Ishikawa (cell line): ENCODE measurements around the gene PIEZO2.

ENCODE experiments used
- CEBPB ChIP-seq: IDR thresholded peaks from 2 replicates; pipeline ENCODE4 v1.6.1; 2012
- CREB1 ChIP-seq: IDR thresholded peaks from 2 replicates; pipeline ENCODE4 v1.6.1; 2012; ENCODE audit warnings: low read depth
- EGR1 ChIP-seq: IDR thresholded peaks from 2 replicates; pipeline ENCODE4 v1.6.1; 2012
- EP300 ChIP-seq: IDR thresholded peaks from 2 replicates; pipeline ENCODE4 v1.6.1; 2012; ENCODE audit warnings: borderline replicate concordance
- FOXM1 ChIP-seq: IDR thresholded peaks from 2 replicates; pipeline ENCODE4 v1.6.1; 2012; ENCODE audit warnings: low read depth, borderline replicate concordance
- MAX ChIP-seq: IDR thresholded peaks from 2 replicates; pipeline ENCODE4 v1.6.1; 2012
- NFIC ChIP-seq: IDR thresholded peaks from 2 replicates; pipeline ENCODE4 v1.6.1; 2012
- RAD21 ChIP-seq: IDR thresholded peaks from 2 replicates; pipeline ENCODE4 v1.6.1; 2012; ENCODE audit warnings: low read depth
- TAF1 ChIP-seq: IDR thresholded peaks from 2 replicates; pipeline ENCODE4 v1.6.1; 2012; ENCODE audit warnings: low read depth, mild to moderate bottlenecking
- TCF12 ChIP-seq: IDR thresholded peaks from 2 replicates; pipeline ENCODE4 v1.6.1; 2012; ENCODE audit warnings: low read depth
- TEAD4 ChIP-seq: IDR thresholded peaks from 2 replicates; pipeline ENCODE4 v1.6.1; 2012
- USF1 ChIP-seq: IDR thresholded peaks from 2 replicates; pipeline ENCODE4 v1.6.1; 2012
- YY1 ChIP-seq: IDR thresholded peaks from 2 replicates; pipeline ENCODE4 v1.6.1; 2012; ENCODE audit warnings: low read depth
- ZBTB7A ChIP-seq: IDR thresholded peaks from 2 replicates; pipeline ENCODE4 v1.6.1; 2012; ENCODE audit warnings: low read depth
- TF ChIP-seq, protein P1 (sequence below): IDR thresholded peaks from 2 replicates; pipeline ENCODE4 v1.6.1; 2012; ENCODE audit warnings: low read depth, mild to moderate bottlenecking

PIEZO2 gene

GRCh38 chr18:10997885-10998284 is 151.5 kb downstream of the PIEZO2 start:
- TF ChIP-seq USF1 (no peak), CREB1 (no peak), TEAD4 (no peak), FOXM1 (no peak)
- TF ChIP-seq, protein P1, sequence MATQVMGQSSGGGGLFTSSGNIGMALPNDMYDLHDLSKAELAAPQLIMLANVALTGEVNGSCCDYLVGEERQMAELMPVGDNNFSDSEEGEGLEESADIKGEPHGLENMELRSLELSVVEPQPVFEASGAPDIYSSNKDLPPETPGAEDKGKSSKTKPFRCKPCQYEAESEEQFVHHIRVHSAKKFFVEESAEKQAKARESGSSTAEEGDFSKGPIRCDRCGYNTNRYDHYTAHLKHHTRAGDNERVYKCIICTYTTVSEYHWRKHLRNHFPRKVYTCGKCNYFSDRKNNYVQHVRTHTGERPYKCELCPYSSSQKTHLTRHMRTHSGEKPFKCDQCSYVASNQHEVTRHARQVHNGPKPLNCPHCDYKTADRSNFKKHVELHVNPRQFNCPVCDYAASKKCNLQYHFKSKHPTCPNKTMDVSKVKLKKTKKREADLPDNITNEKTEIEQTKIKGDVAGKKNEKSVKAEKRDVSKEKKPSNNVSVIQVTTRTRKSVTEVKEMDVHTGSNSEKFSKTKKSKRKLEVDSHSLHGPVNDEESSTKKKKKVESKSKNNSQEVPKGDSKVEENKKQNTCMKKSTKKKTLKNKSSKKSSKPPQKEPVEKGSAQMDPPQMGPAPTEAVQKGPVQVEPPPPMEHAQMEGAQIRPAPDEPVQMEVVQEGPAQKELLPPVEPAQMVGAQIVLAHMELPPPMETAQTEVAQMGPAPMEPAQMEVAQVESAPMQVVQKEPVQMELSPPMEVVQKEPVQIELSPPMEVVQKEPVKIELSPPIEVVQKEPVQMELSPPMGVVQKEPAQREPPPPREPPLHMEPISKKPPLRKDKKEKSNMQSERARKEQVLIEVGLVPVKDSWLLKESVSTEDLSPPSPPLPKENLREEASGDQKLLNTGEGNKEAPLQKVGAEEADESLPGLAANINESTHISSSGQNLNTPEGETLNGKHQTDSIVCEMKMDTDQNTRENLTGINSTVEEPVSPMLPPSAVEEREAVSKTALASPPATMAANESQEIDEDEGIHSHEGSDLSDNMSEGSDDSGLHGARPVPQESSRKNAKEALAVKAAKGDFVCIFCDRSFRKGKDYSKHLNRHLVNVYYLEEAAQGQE, result no peak

GRCh38 chr18:10995550-10995949 is 153.8 kb downstream of the PIEZO2 start:
- TF ChIP-seq CEBPB, result no peak
- TF ChIP-seq TEAD4, result no peak
- no peak for TF ChIP-seq USF1
- TF ChIP-seq, protein P1, result no peak
- TF ChIP-seq RAD21, result no peak
- TF ChIP-seq TAF1, result no peak
- no peak for TF ChIP-seq EGR1
- TF ChIP-seq MAX, result no peak
- no peak for TF ChIP-seq ZBTB7A
- TF ChIP-seq FOXM1, result no peak
- no peak for TF ChIP-seq EP300
- TF ChIP-seq CREB1, result no peak
- no peak for TF ChIP-seq YY1
- no peak for TF ChIP-seq NFIC
- TF ChIP-seq TCF12, result no peak

DNA sequence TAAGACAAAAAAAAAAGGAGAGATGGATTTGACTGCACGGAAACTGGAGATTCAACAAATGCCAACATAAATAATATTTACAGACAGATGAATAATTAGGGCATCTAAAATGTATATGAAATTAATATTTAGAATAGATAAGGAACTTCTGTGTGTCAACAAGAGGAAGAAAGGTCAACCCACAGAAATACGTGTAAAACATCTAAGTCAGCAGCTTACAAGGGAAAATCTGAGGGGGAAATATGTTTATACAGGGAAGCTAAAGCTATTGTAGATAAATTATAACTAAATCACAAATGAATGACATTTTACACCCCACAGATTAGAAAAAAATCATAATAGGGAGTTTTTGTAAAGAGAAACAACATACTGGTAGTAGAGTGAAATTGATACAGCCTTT is 159.9 kb downstream of the PIEZO2 start:
- TF ChIP-seq MAX (no peak), TEAD4 (no peak), EGR1 (no peak), YY1 (no peak), TAF1 (no peak), FOXM1 (no peak), USF1 (no peak), CEBPB (no peak), TCF12 (no peak), EP300 (no peak), RAD21 (no peak)
- TF ChIP-seq, protein P1, result no peak

- no peak for TF ChIP-seq EGR1
- TF ChIP-seq USF1, result no peak
- TF ChIP-seq MAX, result no peak
These were observed 163.7 kb downstream of the PIEZO2 start for GRCh38 chr18:10985689-10986088.

DNA sequence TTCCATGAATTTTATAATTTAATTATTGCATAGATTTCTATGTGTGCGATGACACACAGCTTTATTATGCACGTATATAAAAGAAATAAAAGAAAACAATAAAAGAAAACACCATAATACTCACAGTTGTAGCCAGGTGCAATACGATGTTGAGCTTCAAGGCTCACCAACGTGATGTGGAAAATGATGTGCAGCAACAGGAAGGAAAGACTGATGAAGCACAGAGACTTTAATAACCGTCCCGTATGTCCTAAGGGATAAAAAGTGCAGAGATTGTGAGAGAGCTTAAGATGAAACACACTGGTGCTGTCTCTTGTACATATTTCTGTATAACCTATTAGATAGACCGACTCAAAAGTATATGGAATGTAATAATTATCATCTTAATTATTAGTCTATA is 170.0 kb downstream of the PIEZO2 start:
- TF ChIP-seq CEBPB (no peak), FOXM1 (no peak), CREB1 (no peak), TEAD4 (no peak), RAD21 (no peak), EGR1 (no peak), NFIC (no peak), TAF1 (no peak), ZBTB7A (no peak), EP300 (no peak), USF1 (no peak), MAX (no peak), YY1 (no peak), TCF12 (no peak)
- TF ChIP-seq, protein P1, result no peak
